NCI-H2196 (cell line): ENCODE data around the gene ARL16.
A peak's percentile ranks its signal among the peaks of the same experiment; 100 is the strongest.

Source experiments
- DNase-seq: peaks from one replicate; lab custom pipeline; 2025; ENCODE audit not compliant: unreplicated experiment; lab: John Stamatoyannopoulos, UW

The ARL16 gene

DNA sequence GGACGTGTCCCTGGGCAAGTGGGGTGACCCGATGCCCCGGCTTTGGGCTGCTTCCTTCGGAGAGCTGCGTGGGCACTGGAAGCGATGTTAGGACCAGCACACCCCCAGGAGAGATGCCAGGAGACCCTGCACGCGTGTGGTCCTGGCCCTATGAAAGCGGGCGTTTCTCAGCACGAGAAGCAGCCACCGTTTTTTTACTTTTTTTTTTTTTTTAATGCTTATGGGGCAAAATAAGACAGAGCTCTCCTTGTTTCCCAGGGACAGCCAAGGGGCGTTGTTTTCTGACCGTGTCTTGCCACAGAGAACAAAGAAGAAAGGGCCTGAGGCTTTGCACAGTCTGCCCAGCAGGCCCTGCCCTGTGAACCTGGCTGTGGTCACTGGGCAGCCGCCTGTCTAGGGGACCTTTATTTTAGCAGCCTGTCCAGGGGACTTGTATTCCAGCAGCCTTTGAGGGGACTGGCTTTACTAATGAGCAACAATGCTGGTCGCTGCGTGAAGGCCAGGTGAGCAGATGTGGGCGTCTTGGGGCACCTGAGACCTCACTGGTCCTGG lies 29.5 kb upstream of the ARL16 start:
- DNase-seq: no peak

DNA sequence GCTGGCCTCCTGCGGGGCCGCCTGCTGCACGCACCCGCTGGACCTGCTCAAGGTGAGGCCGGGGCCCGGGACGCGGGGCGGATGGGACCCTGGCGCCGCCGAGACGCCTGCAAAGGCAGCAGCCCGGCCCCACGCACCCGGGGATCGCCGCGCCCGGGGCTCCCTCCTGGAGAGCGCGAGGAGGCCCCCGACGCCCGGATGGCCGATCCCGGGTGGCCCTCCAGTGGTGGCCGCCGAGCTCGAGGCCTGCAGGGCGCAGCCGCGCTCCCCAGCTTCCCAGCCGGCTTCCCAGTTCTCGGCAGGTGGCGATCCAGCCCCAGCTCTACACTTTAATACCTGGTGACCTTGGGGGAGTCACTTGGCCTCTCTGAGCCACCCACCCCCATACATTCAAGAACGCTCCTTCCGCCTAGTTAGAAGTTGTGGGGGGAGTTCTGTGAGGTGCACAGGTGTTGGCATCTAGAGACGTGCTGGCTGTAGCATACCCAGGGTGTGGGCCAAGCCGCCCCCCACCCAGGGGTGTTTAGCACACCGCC lies 28.9 kb upstream of the ARL16 start:
- DNase-seq: peak; percentile 39

DNA sequence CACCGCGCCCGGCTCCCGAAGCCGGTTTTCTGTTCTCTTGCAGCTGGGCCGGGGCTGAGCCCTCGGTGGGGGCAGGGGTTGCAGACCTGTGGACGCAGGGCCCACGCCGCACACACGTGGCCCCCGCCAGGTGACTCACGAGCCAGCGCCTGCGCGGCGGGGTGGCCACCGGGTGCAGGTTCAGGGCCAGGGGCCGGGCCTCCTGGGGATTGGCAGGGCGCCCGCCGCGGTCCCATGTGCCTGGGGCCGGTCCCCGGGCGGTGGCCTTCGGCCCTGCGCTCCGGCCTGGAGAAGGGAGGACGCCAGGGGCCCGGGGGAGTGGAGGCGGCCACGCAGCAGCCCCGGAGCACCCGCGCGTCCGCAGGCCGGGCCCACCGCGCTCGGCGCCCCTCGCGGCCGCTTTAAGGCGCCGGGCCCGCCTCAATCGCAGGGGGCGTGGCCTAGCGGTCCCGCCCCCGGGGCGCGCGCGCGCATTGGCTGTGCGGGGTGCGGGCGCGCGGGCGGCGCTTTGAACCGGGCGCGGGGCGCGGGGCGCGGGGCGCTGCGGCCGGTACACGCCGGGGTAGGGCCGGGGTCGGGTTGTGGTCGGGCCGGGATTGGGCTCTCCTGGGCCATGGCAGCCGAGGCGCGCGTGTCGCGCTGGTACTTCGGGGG lies 28.3 kb upstream of the ARL16 start, which contains the start of gene SLC25A10:
Gene SLC25A10, plus strand, starts transcription at position 471 of the 654 bp plus-strand sequence. Its CDS starts 143 bp downstream, at position 614.
- peak; percentile 97 for DNase-seq

DNA sequence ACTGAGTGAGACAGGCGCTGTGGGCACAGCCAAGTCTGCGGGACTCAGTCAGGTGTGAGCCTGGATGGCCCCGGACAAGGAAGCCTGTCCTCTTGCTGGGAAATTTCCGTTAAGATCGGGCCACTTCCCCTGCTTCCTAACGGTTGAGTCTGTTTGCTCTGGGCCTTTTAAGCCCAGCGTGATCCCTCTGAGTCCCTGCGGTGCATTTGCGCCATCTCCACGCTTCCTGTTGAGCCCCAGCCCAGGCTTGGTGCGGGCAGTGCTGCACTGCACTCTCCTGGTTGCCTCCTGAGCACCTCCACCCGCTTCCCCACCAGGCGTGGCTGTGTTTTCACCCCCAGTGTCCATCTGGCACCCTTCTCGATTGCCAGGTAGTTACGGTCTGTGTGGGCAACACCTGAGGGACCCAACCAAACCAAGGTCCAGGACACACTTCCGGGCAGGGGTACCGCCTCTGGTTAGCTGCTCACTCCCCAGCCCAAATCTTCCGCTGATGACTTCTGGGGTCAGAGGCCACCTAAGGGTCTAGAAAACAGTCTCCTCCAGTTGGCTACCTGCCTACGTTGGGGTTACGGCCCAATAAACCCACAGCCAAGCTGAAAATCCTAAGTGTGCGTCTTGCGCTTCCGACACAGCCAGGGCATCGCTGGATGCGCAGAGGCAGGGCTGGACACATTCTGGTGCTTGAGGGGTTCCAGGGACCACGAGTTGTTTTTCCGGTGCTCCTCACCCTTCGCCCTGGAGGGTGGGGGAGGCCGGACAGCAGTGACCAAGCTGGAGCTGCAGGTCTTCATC lies 27.1 kb upstream of the ARL16 start:
- DNase-seq: no peak

DNA sequence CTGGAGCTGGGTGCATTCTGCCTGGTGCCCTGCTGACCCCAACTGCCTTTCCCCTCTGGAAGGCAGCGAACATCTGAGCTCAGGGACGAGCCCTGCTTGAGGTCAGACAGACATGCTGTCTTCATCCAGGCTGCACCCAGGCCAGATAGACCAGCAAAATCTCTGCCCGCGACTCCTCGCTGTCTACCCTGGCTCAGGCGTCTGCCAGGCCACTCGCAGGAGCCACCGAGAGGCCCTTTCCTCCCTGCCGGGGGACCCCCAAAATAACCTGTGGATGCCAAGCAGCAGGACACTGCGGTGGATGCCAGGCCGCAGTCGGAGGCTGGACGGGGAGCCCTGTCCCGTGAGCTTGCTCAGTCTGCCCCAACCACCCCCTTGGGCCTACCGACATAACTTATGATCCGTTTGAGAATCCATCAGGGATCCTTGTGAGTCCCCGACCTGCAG lies 25.2 kb upstream of the ARL16 start:
- no peak for DNase-seq

DNA sequence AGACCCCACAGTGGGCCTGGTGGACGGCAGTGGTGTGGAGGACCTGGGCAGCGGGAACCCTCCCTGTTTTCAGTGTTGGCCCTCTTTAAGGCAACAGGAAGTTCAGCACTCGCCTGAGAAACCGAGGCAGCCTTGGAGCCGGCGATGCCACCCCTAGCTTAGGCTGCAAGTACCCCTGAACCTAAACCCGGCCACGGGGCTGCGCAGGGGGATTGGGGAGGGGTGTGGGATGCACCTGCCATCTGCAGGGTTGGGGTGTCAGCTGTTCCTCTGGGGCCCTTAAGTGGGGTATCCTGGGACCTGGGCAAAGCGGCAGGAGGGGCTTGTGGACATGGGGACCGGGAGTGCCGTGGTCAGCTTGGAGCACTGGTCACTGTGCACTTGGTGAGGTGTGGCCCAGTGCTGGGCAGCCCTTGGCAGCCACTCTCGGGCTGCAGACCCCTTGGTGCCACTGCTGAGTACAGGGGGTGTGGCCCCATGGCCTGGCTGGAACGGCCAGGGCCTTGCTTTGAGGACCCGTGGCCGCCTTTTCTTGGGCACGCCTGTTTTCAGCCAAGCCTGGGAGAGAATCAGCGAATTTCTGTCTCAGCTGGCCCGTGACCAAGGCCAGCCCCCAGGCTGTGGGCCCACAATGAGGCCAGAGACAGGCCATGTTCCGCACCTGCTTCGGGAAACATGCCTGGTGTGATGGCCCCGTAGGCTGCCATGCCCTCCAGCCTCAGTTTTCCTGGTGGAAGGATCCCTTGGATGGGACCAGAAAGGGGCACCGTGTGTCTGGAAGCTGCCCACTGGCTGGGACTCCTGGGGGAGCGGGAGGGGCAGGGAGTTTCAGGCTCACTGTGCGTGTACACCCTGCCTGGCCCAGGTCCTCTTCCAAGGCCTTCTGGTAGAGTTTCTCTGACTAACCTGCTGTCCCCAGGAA lies 24.4 kb upstream of the ARL16 start:
- DNase-seq: no peak

DNA sequence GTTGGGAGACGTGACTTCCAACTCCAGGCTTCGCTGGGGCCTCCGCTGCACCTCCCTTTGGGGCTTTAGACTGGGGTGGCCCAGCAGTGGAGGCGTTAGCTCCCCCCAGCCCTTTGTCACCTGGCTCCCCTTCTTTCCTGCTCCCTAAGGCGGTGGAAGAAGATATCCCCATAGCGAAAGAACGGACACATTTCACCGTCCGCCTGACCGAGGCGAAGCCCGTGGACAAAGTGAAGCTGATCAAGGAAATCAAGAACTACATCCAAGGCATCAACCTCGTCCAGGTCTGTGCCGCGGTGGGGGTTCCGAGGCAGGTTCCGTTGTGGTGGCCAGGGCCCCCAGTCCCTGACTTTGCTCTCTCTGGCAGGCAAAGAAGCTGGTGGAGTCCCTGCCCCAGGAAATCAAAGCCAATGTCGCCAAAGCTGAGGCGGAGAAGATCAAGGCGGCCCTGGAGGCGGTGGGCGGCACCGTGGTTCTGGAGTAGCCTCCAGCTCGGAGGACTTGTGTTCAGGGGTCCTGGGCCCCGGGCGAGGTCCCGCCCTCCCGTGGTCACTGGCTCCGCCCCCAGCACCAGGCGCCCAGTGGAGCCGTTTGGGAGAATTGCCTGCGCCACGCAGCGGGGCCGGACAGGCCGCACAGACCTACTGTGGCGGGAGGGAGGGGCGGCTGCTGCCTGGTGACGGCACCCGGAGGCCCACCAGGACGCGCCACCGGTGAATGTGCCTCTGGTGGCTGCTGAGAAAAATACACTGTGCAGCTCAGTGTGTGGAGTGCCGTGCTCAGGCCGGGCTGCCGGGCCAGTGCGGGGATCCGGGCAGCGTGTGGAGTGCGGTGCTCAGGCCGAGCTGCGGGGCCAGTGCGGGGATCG lies 23.4 kb upstream of the ARL16 start:
- no peak for DNase-seq

DNA sequence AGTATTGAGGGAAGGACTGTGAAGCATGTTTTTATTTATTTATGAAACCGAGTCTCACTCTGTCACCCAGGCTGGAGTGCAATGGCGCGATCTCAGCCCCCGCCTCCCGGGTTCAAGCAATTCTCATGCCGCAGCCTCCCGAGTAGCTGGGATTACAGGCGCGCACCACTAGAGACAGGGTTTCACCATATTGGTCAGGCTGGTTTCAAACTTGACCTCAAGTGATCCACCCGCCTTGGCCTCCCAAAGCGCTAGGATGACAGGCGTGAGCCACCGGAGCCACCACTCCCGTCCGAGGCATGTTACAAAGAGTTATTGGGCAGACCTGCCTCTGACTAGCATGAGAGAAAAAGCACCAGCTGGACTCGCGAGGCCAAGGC lies 22.6 kb upstream of the ARL16 start:
- DNase-seq: no peak

DNA sequence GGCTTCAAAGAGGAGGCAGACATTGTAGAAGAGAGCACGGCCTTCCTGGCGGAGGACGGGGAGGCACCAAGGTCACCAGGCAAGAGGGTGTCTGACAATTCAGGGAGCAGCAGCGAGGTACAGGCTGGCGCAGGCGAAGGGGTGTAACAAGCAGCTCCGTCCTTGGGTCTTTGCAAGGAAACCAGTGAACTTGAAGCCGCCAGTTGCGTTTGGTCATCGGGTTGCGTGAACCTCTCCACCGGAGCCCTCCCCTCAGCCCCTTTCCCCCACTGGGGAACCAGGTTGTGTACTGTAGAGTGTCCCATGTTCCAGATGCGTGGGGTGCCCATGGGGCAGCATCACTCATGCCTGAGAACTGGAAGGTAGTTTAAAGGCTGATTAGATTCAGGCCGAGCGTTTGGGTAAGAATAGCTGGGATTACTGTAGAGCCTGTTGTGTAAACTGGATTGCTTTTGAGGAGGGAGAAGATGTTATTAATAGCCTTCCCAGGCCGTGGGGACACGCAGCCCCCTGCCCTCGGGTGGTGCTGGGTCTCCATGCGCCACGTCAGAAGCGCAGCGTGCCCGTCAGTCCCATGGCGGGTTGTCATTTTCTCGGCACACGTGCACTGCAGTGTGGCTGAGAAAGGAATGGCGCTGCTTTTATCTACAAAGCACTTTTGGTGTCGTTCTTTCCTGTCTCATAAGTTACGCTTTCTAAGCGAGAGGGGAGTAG lies 22.1 kb upstream of the ARL16 start:
- no peak for DNase-seq

DNA sequence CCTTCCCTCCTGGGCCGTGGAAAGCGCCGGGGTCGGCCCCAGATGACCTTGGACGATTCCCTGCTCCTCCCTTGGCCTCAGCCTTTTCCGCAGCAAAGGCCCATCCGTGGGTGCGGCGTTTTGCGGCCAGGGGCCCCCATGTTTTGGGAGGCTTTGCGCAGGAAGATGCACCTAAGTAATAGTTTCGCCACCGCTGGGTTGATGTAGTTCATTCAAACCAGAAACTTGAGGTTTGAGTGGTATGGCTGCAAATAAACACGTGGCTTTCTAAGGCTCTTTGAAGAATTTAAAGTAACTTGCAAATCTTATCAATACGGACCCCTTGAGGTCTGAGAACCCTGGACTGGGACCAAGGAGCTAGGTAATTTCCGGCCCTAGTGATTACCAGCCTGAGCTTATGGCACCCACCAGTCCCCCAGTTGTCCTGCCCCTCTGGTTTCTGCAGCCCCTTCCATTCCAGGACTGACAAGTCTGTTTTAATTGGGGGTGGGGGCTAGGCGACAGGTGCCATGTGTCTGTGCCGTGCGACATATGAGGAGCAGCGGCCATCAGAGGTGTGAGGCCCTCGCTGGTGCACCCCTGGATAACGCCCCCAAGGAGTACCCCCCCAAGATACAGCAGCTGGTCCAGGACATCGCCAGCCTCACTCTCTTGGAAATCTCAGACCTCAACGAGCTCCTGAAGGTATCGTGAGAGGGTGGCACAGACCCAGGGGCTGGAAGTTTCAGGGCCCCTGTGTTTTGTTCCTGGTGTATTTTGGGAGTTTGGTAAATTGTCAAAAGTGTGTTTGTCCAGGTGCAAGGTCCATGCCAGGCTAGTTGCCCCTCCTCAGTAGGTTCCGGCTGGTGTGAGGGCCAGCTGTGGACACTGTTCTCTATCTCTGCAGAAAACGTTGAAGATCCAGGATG lies 20.4 kb upstream of the ARL16 start:
- DNase-seq: no peak

DNA sequence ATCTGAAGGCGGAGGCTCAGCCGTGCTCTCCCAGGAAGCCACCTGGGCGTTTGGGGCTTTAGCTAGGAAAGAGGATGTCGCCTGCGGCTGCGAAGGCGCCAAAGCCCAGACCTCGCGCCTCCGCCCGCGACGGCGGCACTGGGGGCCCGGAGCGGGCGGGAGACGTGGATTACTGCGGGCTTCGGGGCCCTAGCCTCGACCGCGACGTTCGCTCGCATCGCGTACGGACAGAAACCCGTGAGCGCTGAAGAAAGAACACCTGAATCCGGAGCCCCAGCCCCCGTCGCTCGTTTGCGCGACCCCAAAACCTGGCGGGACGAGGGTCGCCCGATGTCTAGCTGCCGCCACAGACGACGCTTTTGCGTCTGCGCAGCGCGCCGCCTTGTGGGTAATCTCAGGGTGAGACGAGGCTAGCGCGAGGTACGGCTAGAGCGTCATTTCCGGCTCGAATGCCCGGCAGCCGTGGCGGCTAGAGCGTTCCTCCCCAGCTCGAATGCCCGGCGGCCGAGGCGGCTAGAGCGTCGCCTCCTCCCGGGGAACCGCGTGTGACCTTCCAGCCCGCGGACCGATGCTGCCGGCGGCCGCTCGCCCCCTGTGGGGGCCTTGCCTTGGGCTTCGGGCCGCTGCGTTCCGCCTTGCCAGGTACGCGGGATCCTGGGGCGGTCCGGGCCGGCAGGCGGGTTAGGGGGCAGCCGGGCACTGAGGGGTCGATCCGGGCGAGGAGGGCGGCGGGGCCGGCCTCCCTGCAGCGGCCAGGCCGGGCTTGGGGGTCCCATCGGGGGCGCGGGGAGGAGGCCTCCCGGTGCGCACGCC lies 19.5 kb upstream of the ARL16 start, which contains the start of gene MRPL12:
Gene MRPL12, plus strand, starts transcription at position 434 of the 813 bp plus-strand sequence. Its CDS starts 135 bp downstream, at position 569.
- DNase-seq: peak; percentile 96

DNA sequence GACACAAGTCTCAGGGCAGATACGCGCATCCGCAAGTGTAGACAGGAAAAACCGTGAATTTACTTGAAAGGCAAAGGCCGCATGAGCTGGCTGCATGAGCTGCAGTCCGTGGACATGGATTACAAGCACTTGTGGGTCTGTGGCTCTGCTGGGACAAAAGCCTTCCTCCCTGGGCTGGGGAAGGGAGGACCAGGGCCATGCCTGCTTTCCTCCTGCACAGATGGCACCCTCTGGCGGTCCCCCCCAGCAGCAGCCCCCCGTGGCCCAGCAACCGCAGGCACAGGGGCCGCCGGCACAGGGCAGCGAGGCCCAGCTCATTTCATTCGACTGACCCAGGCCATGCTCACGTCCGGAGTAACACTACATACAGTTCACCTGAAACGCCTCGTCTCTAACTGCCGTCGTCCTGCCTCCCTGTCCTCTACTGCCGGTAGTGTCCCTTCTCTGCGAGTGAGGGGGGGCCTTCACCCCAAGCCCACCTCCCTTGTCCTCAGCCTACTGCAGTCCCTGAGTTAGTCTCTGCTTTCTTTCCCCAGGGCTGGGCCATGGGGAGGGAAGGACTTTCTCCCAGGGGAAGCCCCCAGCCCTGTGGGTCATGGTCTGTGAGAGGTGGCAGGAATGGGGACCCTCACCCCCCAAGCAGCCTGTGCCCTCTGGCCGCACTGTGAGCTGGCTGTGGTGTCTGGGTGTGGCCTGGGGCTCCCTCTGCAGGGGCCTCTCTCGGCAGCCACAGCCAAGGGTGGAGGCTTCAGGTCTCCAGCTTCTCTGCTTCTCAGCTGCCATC lies 17.9 kb upstream of the ARL16 start:
- no peak for DNase-seq

DNA sequence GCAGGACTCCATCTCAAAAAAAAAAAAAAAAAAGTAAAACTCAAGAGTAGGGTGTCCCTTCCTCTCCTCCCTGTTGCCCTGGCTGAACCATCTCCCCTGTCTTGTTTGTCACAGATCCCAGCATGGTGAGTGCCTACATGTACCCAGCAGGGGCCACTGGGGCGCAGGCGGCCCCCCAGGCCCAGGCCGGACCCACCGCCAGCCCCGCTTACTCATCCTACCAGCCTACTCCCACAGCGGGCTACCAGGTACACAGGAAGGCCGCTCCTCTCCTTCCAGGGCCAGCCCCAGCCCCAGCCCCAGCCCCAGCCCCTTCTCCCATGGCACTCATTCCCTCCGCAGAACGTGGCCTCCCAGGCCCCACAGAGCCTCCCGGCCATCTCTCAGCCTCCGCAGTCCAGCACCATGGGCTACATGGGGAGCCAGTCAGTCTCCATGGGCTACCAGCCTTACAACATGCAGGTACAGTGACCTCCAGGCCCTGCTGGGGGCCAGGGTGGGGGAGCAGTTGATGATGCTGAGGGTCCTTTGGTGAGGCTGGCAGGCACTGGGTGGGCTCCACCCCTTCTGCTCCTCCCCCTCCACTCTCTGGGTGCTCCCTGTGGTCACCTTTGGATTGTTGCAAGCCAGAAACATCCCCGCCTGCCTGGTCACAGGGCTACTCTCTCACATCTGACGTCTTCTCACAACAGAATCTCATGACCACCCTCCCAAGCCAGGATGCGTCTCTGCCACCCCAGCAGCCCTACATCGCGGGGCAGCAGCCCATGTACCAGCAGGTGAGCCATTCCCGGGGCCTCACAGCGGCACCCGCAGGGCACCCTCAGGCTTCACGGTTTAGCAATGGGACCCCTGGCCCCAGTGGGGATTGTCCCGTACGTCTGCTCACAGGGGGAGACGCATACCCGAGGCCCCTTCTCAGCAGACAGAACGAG lies 17.0 kb upstream of the ARL16 start:
- DNase-seq: no peak

DNA sequence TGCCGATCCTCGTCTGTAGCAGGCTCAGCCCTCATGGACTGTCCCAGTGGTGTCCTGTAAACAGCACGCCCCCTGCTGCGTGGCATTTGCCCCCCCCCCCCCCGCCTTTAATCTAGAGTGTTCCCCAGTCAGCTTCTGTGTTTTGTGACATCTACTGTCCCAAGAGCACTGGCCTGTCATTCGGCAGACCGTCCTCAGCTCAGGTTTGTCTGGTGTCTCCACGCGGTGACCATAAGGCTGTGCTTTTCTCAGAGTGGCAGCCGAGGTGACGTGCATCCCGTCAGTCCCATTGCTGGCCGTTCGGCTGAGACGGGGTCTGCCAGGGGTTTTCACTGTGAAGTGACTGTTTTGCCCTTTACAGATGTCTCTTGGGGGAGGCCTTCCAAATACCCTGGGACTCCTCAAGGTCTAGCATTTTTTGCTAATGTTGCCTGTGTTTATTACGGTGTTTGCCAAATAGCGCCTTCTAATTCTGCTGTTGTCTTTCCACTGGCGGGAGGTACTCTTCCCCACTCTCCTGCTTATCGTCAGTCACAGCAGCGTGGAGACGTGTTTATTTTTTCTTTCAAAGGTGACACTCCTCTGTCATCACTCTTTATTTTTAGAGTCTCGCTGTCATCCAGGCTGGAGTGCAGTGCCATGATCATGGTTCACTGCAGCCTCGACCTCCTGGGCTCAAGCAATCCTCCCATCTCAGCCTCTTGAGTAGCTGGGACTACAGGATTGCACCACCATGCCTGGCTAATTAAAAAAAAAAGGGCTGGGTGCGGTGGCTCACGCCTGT lies 13.9 kb upstream of the ARL16 start:
- no peak for DNase-seq
